ENCODE measurements around the gene PRAMEF20.
"Not testable (repeated sequence)": the region's sequence is repeated elsewhere in the genome, so short reads cannot be mapped to it uniquely, and the experiment has no call there.

Gene PRAMEF20

DNA sequence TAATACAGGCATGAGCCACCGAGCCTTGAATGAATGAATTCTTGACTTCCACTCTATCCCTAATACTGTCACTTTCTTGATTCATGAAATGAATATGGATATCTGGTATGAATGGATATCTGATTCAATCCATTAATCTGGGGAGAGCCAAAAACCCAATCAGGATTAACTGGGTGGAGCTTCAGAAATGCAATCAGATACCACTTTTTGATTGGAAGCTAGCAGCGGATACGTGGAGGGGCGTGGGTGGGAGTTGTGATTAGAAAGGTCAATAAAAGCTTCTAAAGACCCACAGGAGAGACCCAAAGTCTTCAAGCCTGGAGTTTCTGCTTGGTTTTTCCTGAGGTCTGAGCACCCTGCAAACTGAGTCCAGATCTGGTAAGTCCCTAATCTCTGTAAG lies at the start of gene PRAMEF20:
TSS of gene PRAMEF20 (plus strand) at position 301 of the 400 bp plus-strand sequence. CDS start 5,905 bp downstream, outside the sequence.
- DNase-seq (ENCODE audit: low spot score) = not testable (repeated sequence)

DNA sequence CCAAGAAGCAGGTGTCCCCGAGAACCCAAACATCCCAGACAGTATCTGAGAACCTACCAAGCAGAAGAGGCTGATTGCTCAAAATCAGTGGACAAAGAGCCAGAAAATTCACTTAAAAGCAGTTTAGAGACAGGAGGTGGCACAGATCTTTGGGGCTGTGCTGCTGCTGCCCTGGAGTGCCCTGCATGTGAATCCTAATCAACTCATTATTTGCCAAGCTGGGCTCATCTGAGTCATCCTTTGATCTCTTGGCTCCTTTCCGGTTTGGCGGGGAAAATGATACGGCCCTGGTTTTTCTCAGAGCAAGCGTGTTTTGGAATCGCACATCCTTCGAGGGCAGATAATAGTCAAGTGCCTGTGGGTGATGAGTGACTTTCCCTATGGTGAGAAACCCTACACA lies 47.9 kb upstream of the PRAMEF20 start:
- not testable (repeated sequence) for DNase-seq (ENCODE audit: low spot score)

DNA sequence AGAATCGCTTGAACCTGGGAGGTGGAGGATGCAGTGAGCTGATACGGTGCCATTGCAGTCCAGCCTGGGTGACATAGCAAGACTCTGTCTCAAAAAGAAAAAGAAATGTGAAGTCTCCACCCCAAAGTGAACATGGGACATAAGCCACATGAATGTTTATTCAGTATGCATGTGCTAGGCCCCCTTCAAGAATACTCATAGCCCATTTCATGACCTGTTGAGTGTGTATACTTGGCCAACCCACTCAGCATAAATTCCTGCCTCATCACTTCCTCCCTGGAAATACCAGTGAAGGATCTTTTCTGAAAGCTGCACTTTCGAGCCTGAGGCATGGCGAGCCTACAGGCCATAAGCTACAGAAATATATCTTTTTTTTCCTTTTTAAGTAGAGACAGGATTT lies 45.3 kb upstream of the PRAMEF20 start:
- DNase-seq (ENCODE audit: low spot score) = not testable (repeated sequence)

DNA sequence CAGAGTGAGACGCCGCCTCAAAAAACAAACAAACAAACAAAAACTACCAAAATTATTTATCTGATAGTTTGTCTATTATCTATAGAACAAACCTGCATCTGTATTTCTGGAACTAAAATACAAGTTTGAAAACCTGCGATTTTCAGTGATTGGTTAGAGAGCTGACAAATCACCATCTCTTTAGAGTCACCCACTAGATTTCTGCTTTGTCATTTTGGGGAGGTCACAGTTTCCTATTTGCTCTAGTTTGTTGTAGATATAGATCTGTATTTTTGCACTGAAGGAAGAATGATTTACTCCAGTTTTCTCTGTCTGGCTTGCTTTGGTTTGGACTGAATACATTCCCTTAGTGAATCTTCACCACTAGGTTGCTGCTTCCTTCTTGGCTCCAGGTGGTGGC lies 43.7 kb upstream of the PRAMEF20 start:
- not testable (repeated sequence) for DNase-seq (ENCODE audit: low spot score)

DNA sequence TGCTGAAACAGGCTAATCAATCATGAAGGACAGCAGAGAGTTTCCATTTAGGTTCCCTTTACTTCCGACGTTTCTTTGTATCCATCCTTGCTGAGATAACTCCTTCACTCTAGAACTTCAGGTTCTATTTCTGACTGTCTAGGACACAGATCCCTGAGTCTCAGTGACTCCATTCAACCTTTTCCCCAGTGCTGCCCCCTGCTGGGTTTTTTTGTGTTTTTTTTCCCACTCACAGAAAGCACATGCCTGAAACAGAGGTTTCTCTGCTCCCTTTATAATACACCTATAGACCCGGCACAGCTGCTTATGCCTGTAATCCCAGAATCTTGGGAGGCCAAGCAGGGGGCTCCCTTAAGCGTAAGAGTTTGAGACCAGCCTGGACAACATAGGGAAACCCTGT lies 41.7 kb upstream of the PRAMEF20 start:
- not testable (repeated sequence) for DNase-seq (ENCODE audit: low spot score)

DNA sequence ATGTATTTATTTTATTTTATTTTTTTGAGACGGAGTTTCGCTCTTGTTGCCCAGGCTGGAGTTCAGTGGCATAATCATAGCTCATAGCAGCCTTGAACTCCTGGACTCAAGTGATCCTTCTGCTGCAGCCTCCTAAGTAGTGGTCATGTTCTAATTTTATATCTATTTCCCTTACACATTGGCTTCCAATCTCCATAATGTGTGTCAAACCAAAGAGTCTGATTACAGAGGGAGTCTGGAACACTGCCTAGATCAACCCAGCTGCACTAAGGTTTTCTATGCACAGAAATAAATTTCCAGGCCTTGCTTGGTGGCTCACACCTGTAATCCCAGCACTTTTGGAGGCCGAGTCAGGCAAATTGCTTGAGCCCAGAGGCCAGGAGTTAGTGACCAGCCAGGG lies 31.3 kb upstream of the PRAMEF20 start:
- not testable (repeated sequence) for DNase-seq (ENCODE audit: low spot score)

DNA sequence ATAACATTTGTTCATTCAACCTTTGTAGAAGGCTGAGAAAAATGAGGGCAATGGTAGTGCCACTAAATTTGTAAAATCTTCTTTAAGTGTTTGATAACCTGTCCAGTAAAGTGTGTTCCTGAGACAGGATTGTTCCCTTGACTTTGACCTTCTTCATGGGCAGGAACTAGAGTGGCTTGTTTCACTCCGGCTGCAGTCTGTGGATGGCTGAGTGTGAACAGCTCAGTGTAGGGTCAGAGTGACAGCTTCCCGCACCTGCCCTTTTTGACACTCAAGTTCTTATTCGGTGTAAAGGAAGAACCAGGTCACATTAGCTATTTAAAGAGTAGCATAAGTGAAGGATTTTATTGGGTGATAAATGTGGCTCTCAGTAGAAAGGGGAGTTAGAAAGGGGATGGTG lies 29.9 kb upstream of the PRAMEF20 start:
- DNase-seq (ENCODE audit: low spot score) = not testable (repeated sequence)

DNA sequence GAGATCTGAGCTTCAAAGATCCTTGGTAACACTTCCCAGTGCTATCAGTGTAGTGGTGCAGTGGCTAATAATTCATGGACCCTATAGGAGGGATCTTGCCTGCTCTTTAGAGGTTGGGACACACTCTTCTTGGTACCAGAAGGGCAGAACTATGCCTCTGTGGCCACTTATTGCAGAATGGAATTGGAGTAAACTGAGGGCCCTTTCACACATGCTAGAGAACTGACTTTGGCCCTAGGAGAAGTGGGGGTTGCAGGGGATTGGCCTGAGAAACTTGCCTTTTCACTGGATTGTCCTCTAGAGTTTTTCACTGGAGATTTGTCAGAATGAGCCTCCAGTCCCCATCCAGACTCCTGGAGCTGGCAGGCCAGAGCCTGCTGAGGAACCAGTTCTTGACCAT lies 20.9 kb upstream of the PRAMEF20 start, which contains the start of gene PRAMEF17:
TSS of gene PRAMEF17 (plus strand) at position 301 of the 400 bp plus-strand sequence. CDS start at position 327, 26 bp downstream.
- not testable (repeated sequence) for DNase-seq (ENCODE audit: low spot score)

DNA sequence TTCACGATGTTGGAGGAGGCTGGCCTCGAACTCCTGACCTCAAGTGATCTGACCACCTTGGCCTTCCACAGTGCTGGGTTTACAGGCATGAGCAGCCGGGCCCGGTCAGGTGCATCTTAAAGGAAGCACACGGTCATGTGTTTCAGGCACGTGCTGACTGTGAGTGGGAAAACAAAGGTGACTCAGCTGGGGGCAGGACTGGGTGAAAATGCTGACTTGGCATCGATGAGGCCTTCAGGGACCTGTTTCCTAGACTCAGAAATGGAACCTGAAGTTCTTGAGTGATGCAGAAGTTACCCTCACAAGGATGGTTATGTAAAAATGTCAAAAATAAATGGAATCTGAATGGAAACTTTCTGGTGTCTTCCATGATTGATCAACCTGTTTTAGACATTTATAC lies 17.2 kb upstream of the PRAMEF20 start:
- DNase-seq (ENCODE audit: low spot score) = not testable (repeated sequence)

DNA sequence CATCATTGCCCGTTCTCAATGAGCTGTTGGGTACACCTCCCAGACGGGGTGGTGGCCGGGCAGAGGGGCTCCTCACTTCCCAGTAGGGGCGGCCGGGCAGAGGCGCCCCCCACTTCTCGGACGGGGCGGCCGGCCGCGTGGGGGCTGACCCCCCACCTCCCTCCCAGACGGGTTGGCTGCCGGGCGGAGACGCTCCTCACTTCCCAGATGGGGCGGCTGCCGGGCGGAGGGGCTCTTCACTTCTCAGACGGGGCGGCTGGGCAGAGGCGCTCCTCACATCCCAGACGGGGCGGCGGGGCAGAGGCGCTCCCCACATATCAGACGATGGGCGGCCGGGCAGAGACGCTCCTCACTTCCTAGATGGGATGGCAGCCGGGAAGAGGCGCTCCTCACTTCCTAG lies 15.5 kb upstream of the PRAMEF20 start:
- not testable (repeated sequence) for DNase-seq (ENCODE audit: low spot score)

DNA sequence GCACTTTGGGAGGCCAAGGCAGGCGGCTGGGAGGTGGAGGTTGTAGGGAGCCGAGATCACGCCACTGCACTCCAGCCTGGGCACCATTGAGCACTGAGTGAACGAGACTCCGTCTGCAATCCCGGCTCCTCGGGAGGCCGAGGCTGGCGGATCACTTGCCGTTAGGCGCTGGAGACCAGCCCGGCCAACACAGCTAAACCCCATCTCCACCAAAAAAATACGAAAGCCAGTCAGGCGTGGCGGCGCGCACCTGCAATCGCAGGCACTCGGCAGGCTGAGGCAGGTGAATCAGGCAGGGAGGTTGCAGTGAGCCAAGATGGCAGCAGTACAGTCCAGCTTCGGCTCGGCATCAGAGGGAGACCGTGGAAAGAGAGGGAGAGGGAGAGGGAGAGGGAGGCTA lies 14.9 kb upstream of the PRAMEF20 start:
- not testable (repeated sequence) for DNase-seq (ENCODE audit: low spot score)

DNA sequence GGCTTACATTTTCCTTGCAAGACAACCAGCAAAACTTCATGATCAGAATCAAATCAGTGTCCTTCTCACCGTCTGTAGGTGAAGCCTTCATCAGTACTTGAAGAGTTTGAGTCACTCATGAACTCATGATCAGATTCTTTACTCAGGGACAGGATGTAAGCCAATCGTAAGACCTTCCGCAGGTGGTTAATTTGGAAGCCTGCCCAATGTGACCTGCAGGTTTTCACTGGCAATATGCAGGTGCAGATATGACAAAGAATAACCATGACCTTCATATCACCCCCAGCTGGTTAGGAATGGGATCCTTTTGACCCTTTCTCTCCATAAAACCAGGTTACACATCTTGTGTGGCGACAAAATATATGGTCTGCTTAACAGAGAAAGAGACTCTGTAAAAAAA lies 2.4 kb upstream of the PRAMEF20 start:
- no peak for DNase-seq (ENCODE audit: low spot score)

DNA sequence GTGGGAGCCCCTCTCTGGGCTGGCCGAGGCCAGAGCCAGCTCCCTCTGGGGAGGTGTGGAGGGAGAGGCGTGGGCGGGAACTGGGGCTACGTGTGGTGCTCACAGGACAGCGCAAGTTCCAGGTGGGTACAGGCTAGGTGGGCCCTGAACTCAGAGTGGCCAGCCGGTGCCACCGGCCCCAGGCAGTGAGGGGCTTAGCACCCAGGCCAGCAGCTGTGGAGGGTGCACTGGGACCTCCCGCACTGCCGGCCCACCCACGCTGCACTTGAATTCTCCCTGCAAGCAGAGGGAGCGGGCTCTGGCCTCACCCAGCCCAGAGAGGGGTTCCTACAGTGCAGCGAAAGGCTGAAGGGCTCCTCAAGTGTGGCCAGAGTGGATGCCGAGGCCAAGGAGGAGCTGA lies 20.2 kb downstream of the PRAMEF20 start:
- no peak for DNase-seq (ENCODE audit: low spot score)

DNA sequence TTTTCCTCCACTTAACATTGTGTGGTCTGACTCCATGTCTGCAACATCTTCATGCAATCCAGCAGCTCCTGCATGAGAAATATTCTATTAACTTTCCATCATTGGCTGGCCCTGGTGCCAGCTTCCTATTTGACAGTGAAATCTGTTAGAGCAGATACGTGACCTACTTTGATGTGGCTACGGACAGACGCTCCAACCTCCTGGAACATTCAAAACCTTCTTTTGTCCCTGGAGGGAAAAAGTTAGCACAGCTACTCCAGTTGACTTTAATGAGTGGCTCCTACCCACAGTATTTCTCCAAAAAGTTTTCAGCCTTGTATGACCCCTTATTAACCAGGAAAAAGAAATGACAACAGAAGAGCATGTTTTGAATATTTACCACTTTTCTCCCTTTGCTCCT lies 22.0 kb downstream of the PRAMEF20 start:
- no peak for DNase-seq (ENCODE audit: low spot score)

DNA sequence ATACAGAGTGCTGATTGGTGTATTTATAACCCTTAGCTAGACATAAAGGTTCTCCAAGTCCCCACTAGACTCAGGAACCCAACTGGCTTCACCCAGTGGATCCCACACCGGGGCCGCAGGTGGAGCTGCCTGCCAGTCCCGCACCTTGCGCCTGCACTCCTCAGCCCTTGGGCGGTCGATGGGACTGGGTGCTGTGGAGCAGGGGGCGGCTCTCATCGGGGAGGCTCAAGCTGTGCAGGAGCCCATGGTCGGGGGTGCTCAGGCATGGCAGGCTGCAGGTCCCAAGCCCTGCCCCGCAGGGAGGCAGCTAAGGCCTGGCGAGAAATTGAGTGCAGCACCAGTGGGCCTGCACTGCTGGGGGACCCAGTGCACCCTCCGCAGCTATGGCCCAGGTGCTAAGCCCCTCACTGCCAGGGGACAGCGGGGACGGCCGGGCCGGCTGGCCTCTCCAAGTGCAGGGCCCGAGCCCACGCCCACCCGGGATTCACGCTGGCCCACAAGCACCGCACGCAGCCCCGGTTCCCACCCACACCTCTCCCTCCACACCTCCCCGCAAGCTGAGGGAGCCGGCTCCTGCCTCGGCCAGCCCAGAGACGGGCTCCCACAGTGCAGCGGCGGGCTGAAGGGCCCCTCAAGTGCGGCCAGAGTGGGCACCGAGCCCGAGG lies 23.6 kb downstream of the PRAMEF20 start:
- not testable (repeated sequence) for DNase-seq (ENCODE audit: low spot score)

DNA sequence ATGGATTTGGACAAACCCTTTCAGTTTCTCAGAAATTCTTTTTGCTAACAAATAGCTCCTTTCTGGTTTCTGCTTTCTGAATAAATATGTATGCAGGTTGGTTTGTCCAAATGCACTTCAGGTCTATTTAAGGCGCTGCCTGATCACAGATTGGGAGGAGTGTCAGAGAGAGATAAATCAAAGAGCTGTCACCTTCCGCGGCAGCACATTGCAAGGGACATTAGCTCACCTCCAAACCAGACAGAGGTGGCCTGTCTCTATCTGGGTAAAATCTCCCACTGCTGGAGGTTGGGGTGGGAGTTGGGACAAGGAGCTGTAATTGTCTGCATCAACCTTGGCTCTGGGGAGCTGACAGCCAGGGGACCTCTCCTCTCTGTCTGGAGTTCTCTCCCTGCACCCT lies 25.2 kb downstream of the PRAMEF20 start:
- no peak for DNase-seq (ENCODE audit: low spot score)

DNA sequence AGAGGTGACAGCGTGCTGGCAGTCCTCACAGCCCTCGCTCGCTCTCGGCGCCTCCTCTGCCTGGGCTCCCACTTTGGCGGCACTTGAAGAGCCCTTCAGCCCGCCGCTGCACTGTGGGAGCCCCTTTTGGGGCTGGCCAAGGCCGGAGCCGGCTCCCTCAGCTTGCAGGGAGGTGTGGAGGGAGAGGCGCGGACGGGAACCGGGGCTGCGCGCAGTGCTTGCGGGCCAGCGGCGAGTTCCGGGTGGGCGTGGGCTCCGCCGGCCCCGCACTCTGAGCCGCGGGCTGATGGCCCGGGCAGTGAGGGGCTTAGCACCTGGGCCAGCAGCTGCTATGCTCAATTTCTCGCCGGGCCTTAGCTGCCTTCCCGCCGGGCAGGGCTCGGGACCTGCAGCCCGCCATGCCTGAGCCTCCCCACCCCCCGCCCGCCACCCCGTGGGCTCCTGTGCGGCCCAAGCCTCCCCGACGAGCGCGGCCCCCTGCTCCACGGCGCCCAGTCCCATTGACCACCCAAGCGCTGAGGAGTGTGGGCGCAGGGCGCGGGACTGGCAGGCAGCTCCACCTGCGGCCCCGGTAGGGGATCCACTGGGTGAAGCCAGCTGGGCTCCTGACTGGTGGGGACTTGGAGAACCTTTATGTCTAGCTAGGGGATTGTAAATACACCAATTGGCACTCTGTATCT lies 29.0 kb downstream of the PRAMEF20 start:
- DNase-seq (ENCODE audit: low spot score) = not testable (repeated sequence)

DNA sequence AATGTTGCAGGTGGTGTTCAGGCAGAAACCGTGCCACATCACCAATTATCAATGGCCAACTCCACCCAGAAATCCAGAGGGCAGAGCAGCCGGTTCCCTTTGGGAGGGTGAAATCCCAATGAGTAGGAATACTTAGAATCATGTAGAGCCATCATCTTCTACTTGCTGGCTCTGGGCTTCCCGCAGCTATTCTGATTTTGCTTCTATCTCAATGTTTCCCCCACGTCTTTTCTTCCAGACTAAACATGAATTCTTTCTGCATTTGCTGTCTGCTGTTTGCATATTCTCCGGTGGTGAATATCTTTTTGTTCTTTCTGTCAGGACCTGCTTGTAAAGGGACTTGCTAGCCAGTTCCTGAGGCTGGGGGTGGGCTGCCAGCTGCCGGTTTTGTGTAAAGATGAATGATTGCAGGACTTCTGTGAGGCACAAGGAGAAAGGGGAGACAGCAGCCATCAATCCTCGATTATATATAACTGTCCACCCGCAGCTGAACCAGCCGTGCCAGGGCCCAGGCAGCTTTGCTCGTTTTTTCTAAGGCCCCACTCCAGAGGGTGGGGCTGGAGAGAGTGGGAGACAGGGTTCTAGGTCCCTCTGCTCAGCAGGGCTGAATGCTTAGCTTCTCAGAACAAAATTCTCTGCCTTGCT lies 33.2 kb downstream of the PRAMEF20 start:
- no peak for DNase-seq (ENCODE audit: low spot score)

DNA sequence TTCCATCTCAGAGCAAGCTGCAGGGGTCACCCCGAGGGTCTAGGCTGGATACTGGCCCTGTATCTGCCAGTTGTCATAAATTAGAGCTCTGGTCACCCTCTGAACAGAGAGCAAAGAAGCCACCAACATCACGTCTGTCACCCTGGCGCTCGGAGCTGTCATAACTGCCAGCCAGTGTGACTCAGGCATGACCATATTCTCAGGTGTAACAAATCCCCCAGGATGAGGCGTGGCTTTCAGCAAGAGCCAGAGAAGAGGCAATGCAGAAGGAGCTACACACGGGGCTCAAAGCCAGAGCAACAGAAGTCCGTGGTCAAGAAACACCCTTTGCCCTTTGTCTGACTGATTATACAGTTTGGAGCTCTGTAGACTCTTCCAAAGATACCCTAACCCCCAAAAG lies 40.0 kb downstream of the PRAMEF20 start:
- no peak for DNase-seq (ENCODE audit: low spot score)

DNA sequence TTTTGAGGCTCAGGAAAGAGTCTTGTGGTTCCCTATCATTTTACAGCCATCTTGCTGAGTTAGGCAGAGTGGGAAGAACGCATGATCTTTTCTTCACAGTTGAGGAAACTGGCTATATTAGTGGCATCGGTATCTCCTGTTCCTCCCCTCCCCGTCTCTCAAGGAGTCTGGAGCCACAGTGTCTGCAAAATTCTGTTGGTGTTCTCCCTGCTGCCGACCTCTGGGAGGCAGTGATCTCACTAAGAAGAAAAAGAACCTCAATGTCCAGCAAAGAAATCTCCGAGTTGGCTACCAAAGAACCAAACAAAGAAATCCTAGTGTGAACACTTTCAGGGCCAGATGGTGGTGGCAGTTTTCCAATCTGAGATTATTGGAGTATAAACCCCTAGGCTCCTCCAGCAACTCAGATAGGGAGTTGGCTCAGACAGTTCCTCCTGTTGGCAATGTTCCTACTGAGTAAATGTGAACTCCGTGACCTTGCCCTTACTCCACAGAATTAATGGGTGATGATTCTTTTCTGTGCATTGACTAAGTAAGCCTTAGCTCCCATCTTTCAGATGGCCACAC lies 41.2 kb downstream of the PRAMEF20 start:
- no peak for DNase-seq (ENCODE audit: low spot score)

DNA sequence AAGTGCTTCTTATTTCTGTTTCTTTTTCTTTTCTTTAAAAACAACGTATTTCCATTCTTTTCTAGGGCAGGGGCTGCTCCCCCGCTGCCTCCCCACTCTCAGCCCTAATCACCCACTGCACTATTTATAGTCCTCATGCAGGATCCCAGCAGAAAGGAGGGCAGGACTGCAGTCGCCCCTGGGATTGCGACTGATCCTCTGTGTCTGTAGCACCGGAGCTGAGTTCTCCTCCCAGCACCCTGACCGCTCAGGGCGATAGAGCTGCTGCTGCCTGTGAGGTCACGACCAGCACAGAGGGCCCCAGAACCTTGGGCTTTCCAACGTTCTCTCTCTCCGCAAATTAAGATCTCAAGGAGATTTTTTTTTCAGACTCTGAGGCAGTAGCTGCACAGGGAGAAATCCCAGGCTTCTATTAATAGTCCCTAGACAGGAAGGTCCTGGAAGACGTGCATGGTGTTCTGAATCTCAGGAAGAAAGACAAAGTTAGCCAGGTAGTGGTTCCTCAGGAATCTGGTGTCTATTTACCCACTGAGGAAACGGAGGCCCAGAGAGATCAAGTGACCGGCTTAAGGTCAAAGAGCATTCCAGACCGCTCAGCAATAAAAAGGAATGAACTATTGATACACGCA lies 46.8 kb downstream of the PRAMEF20 start:
- DNase-seq (ENCODE audit: low spot score) = no peak

DNA sequence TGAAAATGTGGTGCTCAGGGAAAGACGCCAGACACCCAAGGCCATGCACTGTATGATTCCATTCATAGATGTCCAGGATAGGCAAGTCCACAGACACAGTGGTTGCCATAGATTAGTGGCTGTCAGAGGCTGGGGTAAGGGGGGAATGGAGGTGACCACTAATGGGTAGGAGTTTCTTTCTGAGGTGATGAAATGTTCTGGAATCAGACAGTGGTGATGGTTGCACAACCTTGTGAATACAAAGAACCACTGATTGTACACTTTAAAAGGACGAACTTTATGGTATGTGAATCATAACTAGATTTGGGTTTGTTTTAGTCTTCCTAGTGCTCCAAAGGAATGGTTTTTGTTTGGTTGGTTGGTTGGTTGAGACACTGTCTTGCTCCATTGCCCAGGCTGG lies 51.7 kb downstream of the PRAMEF20 start:
- DNase-seq (ENCODE audit: low spot score) = no peak

All from GM03348 (cell line).